ENCODE measurements around the gene KIF6. TPM values are rescaled to one million over a fixed set of nuclear protein-coding genes. Genes with fewer than 3 reads are reported as not detected.

KIF6 gene
- total RNA-seq, 2 experiments from 2014 or later: 0.62 to 0.96 TPM

DNA sequence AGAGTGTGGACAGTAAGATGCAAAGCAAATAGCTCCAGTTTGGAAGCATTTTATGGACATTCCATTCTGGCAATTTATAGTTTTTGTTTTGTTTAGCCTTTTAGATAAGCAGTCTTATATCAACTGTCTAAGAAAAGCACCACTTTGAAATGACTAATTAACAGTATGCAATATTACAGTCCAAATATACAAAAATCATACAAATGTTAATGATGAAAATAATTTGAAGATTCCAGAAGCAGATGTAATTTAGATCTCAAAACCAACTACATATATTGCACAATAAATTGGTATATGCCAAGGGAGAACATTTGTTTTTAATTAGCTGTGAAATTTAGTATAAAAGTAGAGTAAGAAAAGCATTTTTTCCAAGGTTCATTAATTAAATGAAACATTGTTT is 158.8 kb downstream of the KIF6 start:
- H3K4me3 Mint-ChIP-seq: no peak overlapping the region
- no peaks in the 10 kb centered on the region for H3K36me3 Mint-ChIP-seq
- no peak overlapping the region for H3K27ac Mint-ChIP-seq
- peaks cover 5% of the 10 kb centered on the region for H3K27me3 Mint-ChIP-seq
- H3K9me3 Mint-ChIP-seq: no peaks in the 10 kb centered on the region
- no peak for DNase-seq
- no peaks in the 10 kb centered on the region for H3K4me1 Mint-ChIP-seq

DNA sequence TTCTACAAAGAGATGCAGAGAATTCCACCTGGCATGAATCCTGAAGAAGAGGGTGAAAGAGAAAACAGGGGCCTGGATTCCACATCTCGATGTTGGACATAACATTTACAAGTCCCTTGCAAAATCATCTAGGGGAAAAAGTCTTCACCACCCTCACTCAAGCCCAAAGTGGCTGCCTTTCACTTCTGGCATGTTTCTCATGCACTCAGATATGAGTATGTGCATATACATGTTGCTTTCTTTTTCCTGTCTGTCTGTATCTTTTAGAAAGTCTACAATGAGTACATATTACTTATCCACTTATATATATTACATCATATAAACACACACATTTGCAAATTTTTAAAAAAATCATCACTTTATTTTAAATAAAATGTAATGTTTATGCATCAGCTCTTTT is 159.3 kb downstream of the KIF6 start:
- no peaks in the 10 kb centered on the region for H3K9me3 Mint-ChIP-seq
- no peak overlapping the region for H3K4me3 Mint-ChIP-seq
- no peaks in the 10 kb centered on the region for H3K36me3 Mint-ChIP-seq
- H3K27ac Mint-ChIP-seq: no peak overlapping the region
- H3K4me1 Mint-ChIP-seq: no peaks in the 10 kb centered on the region
- H3K27me3 Mint-ChIP-seq: peaks cover 1% of the 10 kb centered on the region
- DNase-seq: no peak

GRCh38 chr6:39563566-39564311 is 161.5 kb downstream of the KIF6 start:
- H3K27ac Mint-ChIP-seq: no peak overlapping the region
- no peaks in the 10 kb centered on the region for H3K9me3 Mint-ChIP-seq
- no peak overlapping the region for H3K4me3 Mint-ChIP-seq
- DNase-seq: no peak
- peaks cover 7% of the 10 kb centered on the region for H3K27me3 Mint-ChIP-seq
- no peaks in the 10 kb centered on the region for H3K36me3 Mint-ChIP-seq
- no peaks in the 10 kb centered on the region for H3K4me1 Mint-ChIP-seq

DNA sequence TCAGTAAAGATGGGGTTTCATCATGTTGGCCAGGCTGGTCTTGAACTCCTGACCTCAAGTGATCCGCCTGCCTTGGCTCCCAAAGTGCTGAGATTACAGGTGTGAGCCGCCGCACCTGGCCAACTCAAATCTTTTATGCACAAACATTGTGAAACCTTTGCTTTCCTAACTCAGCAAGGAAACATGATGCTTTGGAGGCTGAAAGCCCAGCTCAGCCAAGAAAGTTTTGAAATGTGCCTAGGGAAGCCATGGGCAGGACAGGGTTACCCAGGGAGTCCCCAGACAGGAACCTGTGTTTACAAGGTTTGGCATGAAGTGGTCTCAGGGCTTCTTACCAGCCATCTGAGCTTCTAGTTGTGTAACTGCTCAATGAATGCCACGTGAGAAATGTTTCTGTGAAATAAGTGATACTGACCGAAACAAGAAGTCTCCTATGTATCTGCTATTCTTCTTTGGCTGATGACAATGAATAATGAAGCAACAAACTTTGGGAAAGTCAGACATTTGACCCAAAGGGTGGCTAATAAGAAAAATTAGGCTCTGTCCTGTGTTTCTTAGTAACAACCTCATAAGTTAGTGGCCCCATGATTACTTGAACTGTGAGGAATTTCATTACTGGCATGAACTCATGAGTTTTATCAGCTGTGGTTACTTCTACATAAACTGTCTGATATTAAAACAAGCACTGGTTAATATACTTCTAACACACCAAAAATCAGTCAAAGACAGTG is 163.5 kb downstream of the KIF6 start:
- H3K9me3 Mint-ChIP-seq: no peaks in the 10 kb centered on the region
- DNase-seq: no peak
- no peak overlapping the region for H3K27ac Mint-ChIP-seq
- no peak overlapping the region for H3K4me3 Mint-ChIP-seq
- H3K36me3 Mint-ChIP-seq: no peaks in the 10 kb centered on the region
- H3K4me1 Mint-ChIP-seq: no peaks in the 10 kb centered on the region
- peaks cover 7% of the 10 kb centered on the region for H3K27me3 Mint-ChIP-seq

DNA sequence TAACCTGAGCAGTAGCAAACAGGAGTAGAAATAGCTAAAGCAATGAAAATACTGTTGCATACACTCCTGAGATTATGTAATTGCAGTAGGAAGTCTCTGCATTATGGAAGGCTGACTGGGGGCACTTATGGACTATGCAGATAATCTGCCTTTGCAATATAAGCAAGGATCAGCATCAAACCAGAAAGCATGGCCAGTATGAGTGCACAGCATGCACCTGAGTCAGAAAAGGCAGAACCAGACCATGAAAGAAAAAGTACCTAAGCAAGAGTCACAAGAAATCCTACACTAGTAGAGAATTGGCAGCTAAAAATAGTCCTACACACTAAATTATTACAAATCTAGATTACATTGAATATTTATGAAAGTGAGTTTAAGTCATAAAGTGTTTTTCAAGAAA is 164.3 kb downstream of the KIF6 start:
- Mint-ChIP-seq H3K4me3 (no peak overlapping the region), H3K27me3 (peaks cover 7% of the 10 kb centered on the region), H3K36me3 (no peaks in the 10 kb centered on the region), H3K9me3 (no peaks in the 10 kb centered on the region), H3K27ac (no peak overlapping the region), H3K4me1 (no peaks in the 10 kb centered on the region)
- no peak for DNase-seq

DNA sequence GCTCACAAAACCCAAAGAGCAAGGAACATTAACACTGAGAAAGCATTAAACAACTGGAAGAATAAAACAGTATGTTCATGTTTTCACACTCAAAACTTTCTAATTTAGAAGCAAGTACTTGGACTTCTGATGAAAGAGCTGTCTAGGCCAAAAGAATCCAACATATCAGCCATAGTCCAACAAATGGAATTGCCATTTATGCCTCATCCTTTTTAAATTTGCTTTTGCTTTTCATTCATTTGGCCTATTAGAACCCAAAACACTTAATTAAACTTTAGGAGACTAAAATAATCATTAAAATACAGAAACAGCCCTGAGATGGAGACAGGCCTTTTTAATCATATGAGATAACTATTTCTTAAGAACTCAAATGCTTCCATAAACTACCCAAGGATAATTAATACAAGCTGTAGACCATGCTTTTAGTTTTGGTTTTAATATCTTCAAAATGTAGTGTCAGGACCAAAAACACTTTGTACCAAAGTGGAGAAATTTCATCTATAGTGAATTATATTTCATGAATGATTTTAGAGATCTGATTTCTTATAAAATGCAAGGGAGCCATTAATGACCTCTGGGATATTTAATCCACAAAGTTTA is 166.5 kb downstream of the KIF6 start:
- Mint-ChIP-seq H3K4me3 (no peak overlapping the region), H3K9me3 (no peaks in the 10 kb centered on the region), H3K27me3 (peaks cover 7% of the 10 kb centered on the region), H3K4me1 (no peaks in the 10 kb centered on the region), H3K36me3 (no peaks in the 10 kb centered on the region), H3K27ac (no peak overlapping the region)
- DNase-seq: no peak

- Mint-ChIP-seq H3K4me3 (no peak overlapping the region), H3K9me3 (no peaks in the 10 kb centered on the region), H3K27me3 (peaks cover 7% of the 10 kb centered on the region), H3K27ac (no peak overlapping the region), H3K36me3 (no peaks in the 10 kb centered on the region), H3K4me1 (no peaks in the 10 kb centered on the region)
- DNase-seq: no peak
These were observed 167.1 kb downstream of the KIF6 start for GRCh38 chr6:39558079-39558478.

GRCh38 chr6:39555136-39555535 is 170.1 kb downstream of the KIF6 start:
- Mint-ChIP-seq H3K4me3 (no peak overlapping the region), H3K27ac (no peak overlapping the region), H3K27me3 (peaks cover 7% of the 10 kb centered on the region), H3K9me3 (no peaks in the 10 kb centered on the region), H3K36me3 (no peaks in the 10 kb centered on the region), H3K4me1 (no peaks in the 10 kb centered on the region)
- no peak for DNase-seq

GRCh38 chr6:39553860-39554802 is 171.1 kb downstream of the KIF6 start:
- Mint-ChIP-seq H3K4me3 (no peak overlapping the region), H3K9me3 (no peaks in the 10 kb centered on the region), H3K4me1 (no peaks in the 10 kb centered on the region), H3K36me3 (no peaks in the 10 kb centered on the region), H3K27me3 (peaks cover 8% of the 10 kb centered on the region), H3K27ac (no peak overlapping the region)
- no peak for DNase-seq

GRCh38 chr6:39553029-39553428 is 172.2 kb downstream of the KIF6 start:
- H3K27ac Mint-ChIP-seq: no peak overlapping the region
- no peak overlapping the region for H3K4me3 Mint-ChIP-seq
- no peak for DNase-seq
- no peaks in the 10 kb centered on the region for H3K4me1 Mint-ChIP-seq
- H3K9me3 Mint-ChIP-seq: no peaks in the 10 kb centered on the region
- H3K27me3 Mint-ChIP-seq: peaks cover 8% of the 10 kb centered on the region
- H3K36me3 Mint-ChIP-seq: no peaks in the 10 kb centered on the region

- no peak for DNase-seq
- Mint-ChIP-seq H3K27ac (no peak overlapping the region), H3K27me3 (peaks cover 16% of the 10 kb centered on the region), H3K9me3 (no peaks in the 10 kb centered on the region), H3K4me1 (no peaks in the 10 kb centered on the region), H3K36me3 (no peaks in the 10 kb centered on the region), H3K4me3 (no peak overlapping the region)
These were observed 175.0 kb downstream of the KIF6 start for GRCh38 chr6:39550191-39550590.

GRCh38 chr6:39546731-39547130 is 178.5 kb downstream of the KIF6 start:
- no peak overlapping the region for H3K4me3 Mint-ChIP-seq
- DNase-seq: no peak
- H3K9me3 Mint-ChIP-seq: no peaks in the 10 kb centered on the region
- H3K36me3 Mint-ChIP-seq: no peaks in the 10 kb centered on the region
- peaks cover 18% of the 10 kb centered on the region for H3K27me3 Mint-ChIP-seq
- no peaks in the 10 kb centered on the region for H3K4me1 Mint-ChIP-seq
- no peak overlapping the region for H3K27ac Mint-ChIP-seq

DNA sequence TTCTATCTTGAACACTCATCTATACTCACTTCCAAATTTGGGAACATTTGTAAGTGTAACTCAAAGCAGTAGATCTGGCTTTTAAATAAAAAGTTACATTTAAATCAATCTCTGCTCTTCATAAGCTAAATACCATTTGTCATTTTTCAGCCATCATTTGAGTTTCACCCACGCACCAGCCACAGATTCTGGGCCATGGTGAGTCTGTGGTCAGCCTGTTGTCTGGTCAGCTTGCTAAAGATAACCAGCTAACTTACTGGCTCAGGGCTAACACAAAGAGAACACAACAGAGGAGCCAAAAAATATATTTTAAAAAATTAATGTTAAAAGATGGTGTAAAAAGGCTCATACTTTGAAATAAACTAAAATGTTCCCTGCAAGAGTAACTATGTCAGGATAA is 181.3 kb downstream of the KIF6 start:
- no peaks in the 10 kb centered on the region for H3K36me3 Mint-ChIP-seq
- no peaks in the 10 kb centered on the region for H3K9me3 Mint-ChIP-seq
- no peak for DNase-seq
- no peak overlapping the region for H3K4me3 Mint-ChIP-seq
- H3K27me3 Mint-ChIP-seq: peaks cover 12% of the 10 kb centered on the region
- no peak overlapping the region for H3K27ac Mint-ChIP-seq
- no peaks in the 10 kb centered on the region for H3K4me1 Mint-ChIP-seq

GRCh38 chr6:39543095-39543494 is 182.1 kb downstream of the KIF6 start:
- Mint-ChIP-seq H3K27me3 (peaks cover 12% of the 10 kb centered on the region), H3K4me3 (no peak overlapping the region), H3K4me1 (no peaks in the 10 kb centered on the region), H3K27ac (no peak overlapping the region), H3K9me3 (no peaks in the 10 kb centered on the region), H3K36me3 (no peaks in the 10 kb centered on the region)
- DNase-seq: no peak

DNA sequence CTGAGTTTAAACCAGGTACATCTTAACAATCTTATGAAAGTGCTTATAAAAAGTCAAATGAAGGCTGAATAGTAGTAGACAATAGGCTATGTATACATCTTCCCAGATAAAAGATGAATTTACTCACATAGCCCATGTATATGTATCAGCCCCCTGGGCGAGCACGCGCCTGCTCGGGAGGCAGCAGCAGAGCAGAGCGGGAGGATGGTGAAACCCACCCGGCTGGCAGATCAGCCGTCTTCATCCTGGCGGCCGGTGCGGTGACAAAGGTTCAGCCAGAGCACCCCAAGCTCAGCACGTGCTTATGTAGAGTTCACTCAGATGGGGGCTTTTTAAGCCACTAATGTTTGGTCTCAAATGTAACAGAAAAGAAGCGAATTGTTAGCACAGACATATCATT is 184.8 kb downstream of the KIF6 start:
- Mint-ChIP-seq H3K4me1 (no peaks in the 10 kb centered on the region), H3K4me3 (no peak overlapping the region), H3K36me3 (no peaks in the 10 kb centered on the region), H3K27ac (no peak overlapping the region), H3K27me3 (peaks cover 5% of the 10 kb centered on the region), H3K9me3 (no peaks in the 10 kb centered on the region)
- no peak for DNase-seq

All from activated naive CD8-positive, alpha-beta T cell treated with anti-CD3 and anti-CD28 coated beads for 36 hours (primary cell).